Measurements from ENCODE around the gene ORAI2.
A peak's percentile ranks its signal among the peaks of the same experiment; 100 is the strongest.

Gene ORAI2

GRCh38 chr7:102459221-102459844 lies 26.0 kb downstream of the ORAI2 start:
- DNase-seq: no peak
- intact Hi-C loops (cut with DNase I; ENCODE audit: low total_unique reads): no loop called here

GRCh38 chr7:102460467-102460866 lies 27.1 kb downstream of the ORAI2 start:
- H3K9me3 ChIP-seq: no peaks in the 10 kb centered on the region
- no peak for DNase-seq
- H3K27ac ChIP-seq: no peak overlapping the region
- no peak for TF ChIP-seq CTCF (IDR thresholded peaks at IDR 0.05)
- H3K36me3 ChIP-seq: peaks cover 34 to 44% (median 37%) of the 10 kb centered on the region in 3 donors
- no peaks in the 10 kb centered on the region for H3K27me3 ChIP-seq
- intact Hi-C loops (cut with DNase I; ENCODE audit: low total_unique reads): no loop called here
- peaks cover 0 to 22% (median 12%) of the 10 kb centered on the region in 4 donors for H3K4me1 ChIP-seq
- no peak overlapping the region for H3K4me3 ChIP-seq

More at GRCh38 chr7:102459221-102459844, 26.0 kb downstream of the ORAI2 start:
- Histone ChIP-seq H3K4me1 (peaks cover 0 to 19% (median 11%) of the 10 kb centered on the region in 4 donors), H3K36me3 (peaks cover 34 to 53% (median 40%) of the 10 kb centered on the region in 3 donors), H3K27ac (no peak overlapping the region), H3K9me3 (no peaks in the 10 kb centered on the region), H3K4me3 (no peak overlapping the region), H3K27me3 (no peaks in the 10 kb centered on the region)
- TF ChIP-seq CTCF (IDR thresholded peaks at IDR 0.05): no peak

GRCh38 chr7:102463841-102464576 lies 30.6 kb downstream of the ORAI2 start:
- intact Hi-C loops (cut with DNase I; ENCODE audit: low total_unique reads): no loop called here

GRCh38 chr7:102464577-102465280 lies 31.4 kb downstream of the ORAI2 start, which contains the start of the genes ALKBH4 and LRWD1:
Gene ALKBH4 (minus strand): TSS chr7:102464863. CDS start chr7:102464836, 27 bp downstream.
Gene LRWD1 (plus strand): TSS chr7:102464984. CDS start chr7:102465081, 97 bp downstream.
- DNase-seq: peak; percentile 92 to 96
- peak within 1 kb of the TSS; percentile 85 to 97 for H3K4me3 ChIP-seq
- no peaks in the 10 kb centered on the region for H3K9me3 ChIP-seq
- no peaks in the 10 kb centered on the region for H3K27me3 ChIP-seq
- no peak for TF ChIP-seq CTCF (IDR thresholded peaks at IDR 0.05)
- H3K27ac ChIP-seq: peak within 1 kb of the TSS; percentile 77 to 85
- intact Hi-C loops (cut with DNase I; ENCODE audit: low total_unique reads): no loop called here
- peaks cover 0 to 22% (median 4%) of the 10 kb centered on the region in 3 donors for H3K36me3 ChIP-seq
- H3K4me1 ChIP-seq: peaks cover 0 to 31% (median 24%) of the 10 kb centered on the region in 4 donors

More at GRCh38 chr7:102463841-102464576, 30.6 kb downstream of the ORAI2 start:
- Histone ChIP-seq H3K27ac (peak overlapping the region; percentile 77 to 85), H3K27me3 (no peaks in the 10 kb centered on the region), H3K36me3 (peaks cover 5 to 22% (median 9%) of the 10 kb centered on the region in 3 donors), H3K4me3 (peak overlapping the region; percentile 85 to 97), H3K9me3 (no peaks in the 10 kb centered on the region), H3K4me1 (peaks cover 0 to 31% (median 24%) of the 10 kb centered on the region in 4 donors)
- no peak for DNase-seq
- no peak for TF ChIP-seq CTCF (IDR thresholded peaks at IDR 0.05)

GRCh38 chr7:102466097-102466496 lies 32.7 kb downstream of the ORAI2 start:
- no peak overlapping the region for H3K27ac ChIP-seq
- H3K9me3 ChIP-seq: no peaks in the 10 kb centered on the region
- H3K4me3 ChIP-seq: peak overlapping the region; percentile 85 to 97
- no peak for DNase-seq
- no peaks in the 10 kb centered on the region for H3K27me3 ChIP-seq
- intact Hi-C loops (cut with DNase I; ENCODE audit: low total_unique reads): no loop called here
- no peak for TF ChIP-seq CTCF (IDR thresholded peaks at IDR 0.05)
- H3K36me3 ChIP-seq: peaks cover 0 to 34% (median 8%) of the 10 kb centered on the region in 3 donors
- H3K4me1 ChIP-seq: peaks cover 0 to 31% (median 24%) of the 10 kb centered on the region in 4 donors

Measured in tibial artery (tissue), 4 donors.